ENCODE measurements around the gene NIPBL. TPM values are rescaled to one million over a fixed set of nuclear protein-coding genes. Genes with fewer than 3 reads are reported as not detected.

Gene NIPBL
- total and polyA plus RNA-seq, 7 donors, result 7.6 to 66.4 (median 53.5) TPM

GRCh38 chr5:37034955-37035354 lies 158.4 kb downstream of the NIPBL start:
- 88 to 97% methylated on average over 6 of the region's 6 CpGs for WGBS, 2 donors
- Histone ChIP-seq H3K9me3 (no peaks in the 10 kb centered on the region), H3K36me3 (peaks cover 0 to 45% (median 11%) of the 10 kb centered on the region in 4 donors), H3K4me3 (no peak overlapping the region), H3K27ac (no peak overlapping the region), H3K27me3 (no peaks in the 10 kb centered on the region), H3K4me1 (peaks cover 0 to 4% (median 1%) of the 10 kb centered on the region in 4 donors)
- TF ChIP-seq POLR2A (IDR thresholded peaks at IDR 0.05) (no peak), POLR2AphosphoS5 (IDR thresholded peaks at IDR 0.05) (no peak), CTCF (IDR thresholded peaks at IDR 0.05) (no peak), EP300 (IDR thresholded peaks at IDR 0.05) (no peak)
- intact Hi-C loops (cut with DNase I), result no loop called here
- no peak for DNase-seq

- 97% methylated on average over 5 of the region's 5 CpGs for WGBS, 2 donors
- no peak for TF ChIP-seq POLR2AphosphoS5 (IDR thresholded peaks at IDR 0.05)
- no peak for TF ChIP-seq CTCF (IDR thresholded peaks at IDR 0.05)
- TF ChIP-seq POLR2A (IDR thresholded peaks at IDR 0.05), result no peak
- TF ChIP-seq EP300 (IDR thresholded peaks at IDR 0.05), result no peak
- no peaks in the 10 kb centered on the region for H3K9me3 ChIP-seq
These were observed 161.3 kb downstream of the NIPBL start for GRCh38 chr5:37037840-37038239.

GRCh38 chr5:37039824-37040223 lies 163.3 kb downstream of the NIPBL start:
- Histone ChIP-seq H3K4me3 (no peak overlapping the region), H3K27ac (no peak overlapping the region), H3K4me1 (peaks cover 0 to 14% (median 4%) of the 10 kb centered on the region in 4 donors), H3K36me3 (peaks cover 0 to 46% (median 13%) of the 10 kb centered on the region in 4 donors), H3K27me3 (no peaks in the 10 kb centered on the region), H3K9me3 (no peaks in the 10 kb centered on the region)
- no peak for DNase-seq
- TF ChIP-seq EP300 (IDR thresholded peaks at IDR 0.05) (no peak), POLR2A (IDR thresholded peaks at IDR 0.05) (no peak)
- intact Hi-C loops (cut with DNase I), result no loop called here
- 97% methylated on average over 1 of the region's 1 CpG for WGBS, 2 donors

More at GRCh38 chr5:37037840-37038239, 161.3 kb downstream of the NIPBL start:
- Histone ChIP-seq H3K4me3 (no peak overlapping the region), H3K27me3 (no peaks in the 10 kb centered on the region), H3K4me1 (peaks cover 0 to 14% (median 4%) of the 10 kb centered on the region in 4 donors), H3K27ac (no peak overlapping the region), H3K36me3 (peaks cover 0 to 35% (median 4%) of the 10 kb centered on the region in 4 donors)
- intact Hi-C loops (cut with DNase I), result no loop called here
- no peak for DNase-seq

- intact Hi-C loops (cut with DNase I), result no loop called here
- no peak for DNase-seq
- Histone ChIP-seq H3K4me3 (no peak overlapping the region), H3K27me3 (no peaks in the 10 kb centered on the region), H3K9me3 (no peaks in the 10 kb centered on the region), H3K36me3 (peaks cover 4 to 74% (median 16%) of the 10 kb centered on the region in 4 donors), H3K4me1 (peaks cover 0 to 14% (median 4%) of the 10 kb centered on the region in 4 donors), H3K27ac (no peak overlapping the region)
- WGBS, 2 donors, result 72 to 90% methylated on average over 2 of the region's 2 CpGs
- TF ChIP-seq CTCF (IDR thresholded peaks at IDR 0.05) (no peak), EP300 (IDR thresholded peaks at IDR 0.05) (no peak), POLR2A (IDR thresholded peaks at IDR 0.05) (no peak), POLR2AphosphoS5 (IDR thresholded peaks at IDR 0.05) (no peak)
These were observed 167.1 kb downstream of the NIPBL start for GRCh38 chr5:37043693-37044092.

- peaks cover 0 to 14% (median 4%) of the 10 kb centered on the region in 4 donors for H3K4me1 ChIP-seq
- DNase-seq, result no peak
- intact Hi-C loops (cut with DNase I), result no loop called here
- peaks cover 4 to 74% (median 17%) of the 10 kb centered on the region in 4 donors for H3K36me3 ChIP-seq
- TF ChIP-seq EP300 (IDR thresholded peaks at IDR 0.05) (no peak), CTCF (IDR thresholded peaks at IDR 0.05) (no peak), POLR2A (IDR thresholded peaks at IDR 0.05) (no peak), POLR2AphosphoS5 (IDR thresholded peaks at IDR 0.05) (no peak)
- 97% methylated on average over 4 of the region's 4 CpGs for WGBS, 2 donors
- H3K4me3 ChIP-seq, result no peak overlapping the region
- H3K27ac ChIP-seq, result no peak overlapping the region
- H3K9me3 ChIP-seq, result no peaks in the 10 kb centered on the region
- no peaks in the 10 kb centered on the region for H3K27me3 ChIP-seq
These were observed 167.6 kb downstream of the NIPBL start for GRCh38 chr5:37044120-37044519.
